ENCODE measurements around the gene MSX2. TPM values are rescaled to one million over a fixed set of nuclear protein-coding genes. Genes with fewer than 3 reads are reported as not detected.

The MSX2 gene
- total RNA-seq, 1 donor from 2014 or later: not detected

GRCh38 chr5:174718880-174719610 lies 5.3 kb upstream of the MSX2 start:
- Histone ChIP-seq H3K36me3 (ENCODE audit: control insufficient read depth, insufficient read depth, low read length) (no peaks in the 10 kb centered on the region), H3K27me3 (ENCODE audit: control insufficient read depth, insufficient read depth, low read length) (peaks cover 33% of the 10 kb centered on the region), H3K4me3 (ENCODE audit: low read depth, low read length) (no peak overlapping the region)
- DNase-seq (ENCODE audit: low read depth) (no peak), FAIRE-seq (no peak)
- TF ChIP-seq, protein P1, sequence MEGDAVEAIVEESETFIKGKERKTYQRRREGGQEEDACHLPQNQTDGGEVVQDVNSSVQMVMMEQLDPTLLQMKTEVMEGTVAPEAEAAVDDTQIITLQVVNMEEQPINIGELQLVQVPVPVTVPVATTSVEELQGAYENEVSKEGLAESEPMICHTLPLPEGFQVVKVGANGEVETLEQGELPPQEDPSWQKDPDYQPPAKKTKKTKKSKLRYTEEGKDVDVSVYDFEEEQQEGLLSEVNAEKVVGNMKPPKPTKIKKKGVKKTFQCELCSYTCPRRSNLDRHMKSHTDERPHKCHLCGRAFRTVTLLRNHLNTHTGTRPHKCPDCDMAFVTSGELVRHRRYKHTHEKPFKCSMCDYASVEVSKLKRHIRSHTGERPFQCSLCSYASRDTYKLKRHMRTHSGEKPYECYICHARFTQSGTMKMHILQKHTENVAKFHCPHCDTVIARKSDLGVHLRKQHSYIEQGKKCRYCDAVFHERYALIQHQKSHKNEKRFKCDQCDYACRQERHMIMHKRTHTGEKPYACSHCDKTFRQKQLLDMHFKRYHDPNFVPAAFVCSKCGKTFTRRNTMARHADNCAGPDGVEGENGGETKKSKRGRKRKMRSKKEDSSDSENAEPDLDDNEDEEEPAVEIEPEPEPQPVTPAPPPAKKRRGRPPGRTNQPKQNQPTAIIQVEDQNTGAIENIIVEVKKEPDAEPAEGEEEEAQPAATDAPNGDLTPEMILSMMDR (IDR thresholded peaks at IDR 0.05; ENCODE audit: insufficient read depth, low read length, severe bottlenecking): no peak

- TF ChIP-seq, protein P1 (IDR thresholded peaks at IDR 0.05; ENCODE audit: insufficient read depth, low read length, severe bottlenecking): no peak
- no peak for DNase-seq (ENCODE audit: low read depth)
- no peaks in the 10 kb centered on the region for H3K36me3 ChIP-seq (ENCODE audit: control insufficient read depth, insufficient read depth, low read length)
- no peak overlapping the region for H3K4me3 ChIP-seq (ENCODE audit: low read depth, low read length)
- FAIRE-seq: no peak
- peaks cover 34% of the 10 kb centered on the region for H3K27me3 ChIP-seq (ENCODE audit: control insufficient read depth, insufficient read depth, low read length)
These were observed 4.4 kb upstream of the MSX2 start for GRCh38 chr5:174719793-174720611.

DNA sequence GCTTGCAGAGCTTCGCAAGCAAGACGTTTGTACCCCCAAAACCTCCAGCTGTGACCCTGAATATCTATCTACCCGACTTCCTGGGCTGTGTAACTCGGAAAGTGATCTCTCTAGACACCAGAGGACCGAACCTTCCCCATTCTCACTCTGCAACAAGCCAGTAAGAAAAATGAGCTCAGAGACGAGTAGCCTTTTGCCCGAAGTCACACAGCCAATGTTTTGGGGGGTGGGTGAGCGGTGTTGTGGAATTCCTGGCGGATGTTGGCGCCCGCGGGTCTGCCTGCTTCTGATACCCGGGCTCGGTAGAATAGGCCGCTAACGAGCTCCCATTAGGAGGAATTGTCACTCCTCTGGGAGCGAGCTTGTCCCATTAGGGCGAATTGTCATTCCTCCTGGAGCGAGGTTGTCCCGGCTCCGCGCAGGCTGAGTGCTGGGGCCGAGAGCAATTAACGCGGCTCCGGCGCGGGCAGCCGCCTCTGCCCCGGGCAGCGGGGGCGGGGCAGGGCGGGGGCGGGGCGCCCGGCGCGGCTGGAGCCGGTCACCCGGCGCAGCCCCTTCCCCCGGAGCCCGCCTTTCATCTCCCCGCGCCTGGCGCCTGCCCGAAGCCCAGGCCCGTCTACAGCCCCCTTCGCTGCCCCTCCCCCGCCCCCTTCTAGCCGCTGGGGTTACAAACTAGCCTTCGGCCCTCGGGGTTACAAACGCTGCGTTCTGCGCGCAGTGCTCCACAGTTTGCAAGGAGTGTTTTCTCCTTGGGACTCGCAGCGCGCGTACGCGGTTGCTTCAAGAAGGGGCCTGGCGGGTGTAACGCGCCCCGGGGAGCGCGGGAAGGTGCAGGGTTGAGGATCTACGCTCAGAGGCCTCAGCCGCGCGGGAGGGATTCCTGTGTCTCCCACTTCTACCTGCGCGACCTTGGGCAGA lies 3.5 kb upstream of the MSX2 start:
- H3K27me3 ChIP-seq (ENCODE audit: control insufficient read depth, insufficient read depth, low read length): peaks cover 42% of the 10 kb centered on the region
- no peak for FAIRE-seq
- H3K36me3 ChIP-seq (ENCODE audit: control insufficient read depth, insufficient read depth, low read length): no peaks in the 10 kb centered on the region
- no peak overlapping the region for H3K4me3 ChIP-seq (ENCODE audit: low read depth, low read length)
- TF ChIP-seq, protein P1 (IDR thresholded peaks at IDR 0.05; ENCODE audit: insufficient read depth, low read length, severe bottlenecking): no peak
- no peak for DNase-seq (ENCODE audit: low read depth)

DNA sequence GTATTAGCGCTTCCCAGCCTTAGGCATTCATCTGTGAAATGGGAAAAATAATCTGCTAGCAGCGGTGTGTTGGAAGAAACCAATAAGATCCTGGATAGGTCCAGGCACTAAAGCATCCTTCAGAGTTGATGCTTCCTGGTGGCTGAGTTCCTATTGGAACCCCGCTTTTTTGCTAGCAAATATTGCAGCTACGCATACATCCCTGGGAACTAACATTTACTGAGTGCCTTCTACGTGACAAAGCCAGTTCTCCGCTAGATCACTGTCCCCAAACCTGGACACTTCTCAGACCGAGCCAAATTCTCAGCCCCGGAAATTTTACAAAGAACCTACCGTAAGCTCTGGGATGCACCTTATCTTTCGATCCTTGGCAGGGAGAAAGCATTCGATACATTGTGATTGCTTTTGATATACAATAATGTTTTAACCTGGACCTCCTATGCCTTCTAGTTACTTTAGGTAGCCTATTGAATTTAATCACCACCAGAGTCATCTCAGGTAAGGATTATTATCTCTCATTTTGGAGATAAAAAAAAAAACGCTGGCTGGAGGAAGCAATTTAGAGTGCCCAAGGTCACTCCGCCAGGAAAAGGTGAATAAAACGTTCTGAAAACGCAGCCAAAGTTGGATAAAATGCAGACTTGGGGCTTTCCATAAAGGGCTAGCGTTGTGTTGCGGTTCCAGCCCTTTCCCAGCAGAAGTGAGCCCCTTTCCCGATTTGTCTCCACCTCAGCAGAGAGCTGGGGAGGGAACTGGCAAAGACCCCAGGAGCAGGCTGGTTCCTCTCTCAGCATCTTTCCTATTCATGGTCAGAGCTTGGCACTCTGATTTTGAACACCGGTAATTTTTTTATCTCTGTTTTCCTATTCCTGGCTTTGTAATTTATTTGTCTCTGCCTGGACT lies 2.6 kb upstream of the MSX2 start:
- FAIRE-seq (no peak), DNase-seq (ENCODE audit: low read depth) (no peak)
- Histone ChIP-seq H3K36me3 (ENCODE audit: control insufficient read depth, insufficient read depth, low read length) (no peaks in the 10 kb centered on the region), H3K27me3 (ENCODE audit: control insufficient read depth, insufficient read depth, low read length) (peaks cover 44% of the 10 kb centered on the region), H3K4me3 (ENCODE audit: low read depth, low read length) (no peak overlapping the region)
- TF ChIP-seq, protein P1 (IDR thresholded peaks at IDR 0.05; ENCODE audit: insufficient read depth, low read length, severe bottlenecking): no peak

GRCh38 chr5:174722500-174722899 lies 1.9 kb upstream of the MSX2 start:
- DNase-seq (ENCODE audit: low read depth) (no peak), FAIRE-seq (no peak)
- H3K36me3 ChIP-seq (ENCODE audit: control insufficient read depth, insufficient read depth, low read length): no peaks in the 10 kb centered on the region
- H3K27me3 ChIP-seq (ENCODE audit: control insufficient read depth, insufficient read depth, low read length): peaks cover 44% of the 10 kb centered on the region
- TF ChIP-seq, protein P1 (IDR thresholded peaks at IDR 0.05; ENCODE audit: insufficient read depth, low read length, severe bottlenecking): no peak
- H3K4me3 ChIP-seq (ENCODE audit: low read depth, low read length): no peak overlapping the region
